ENCODE results near the gene MAP3K9. TPM values are rescaled to one million over a fixed set of nuclear protein-coding genes. Genes with fewer than 3 reads are reported as not detected.

The MAP3K9 gene
- total RNA-seq, 4 donors from 2014 or later, result 12.6 to 16.5 (median 14.7) TPM

DNA sequence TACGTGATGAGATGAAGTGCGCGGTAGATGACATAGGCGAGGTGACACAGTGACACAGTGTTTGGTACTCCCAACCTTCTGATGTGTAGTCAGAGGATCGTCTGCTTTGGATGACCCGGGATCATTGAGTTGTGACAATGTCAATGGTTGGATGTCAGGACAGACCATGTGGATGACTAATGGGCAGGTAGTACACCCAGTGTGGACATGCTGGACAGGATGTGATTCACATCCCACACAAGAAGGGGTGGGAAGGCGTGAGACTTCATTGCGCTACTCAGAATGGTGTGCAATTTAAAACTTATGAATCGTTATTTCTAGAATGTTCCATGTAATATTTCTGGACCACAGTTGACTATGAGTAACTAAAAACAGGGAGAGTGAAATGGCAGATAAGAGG is 23.8 kb downstream of the MAP3K9 start:
- Histone ChIP-seq H3K36me3 (no peaks in the 10 kb centered on the region), H3K9me3 (no peaks in the 10 kb centered on the region), H3K4me1 (no peaks in the 10 kb centered on the region), H3K27me3 (no peaks in the 10 kb centered on the region), H3K27ac (no peak overlapping the region), H3K4me3 (no peak overlapping the region)
- 94% methylated on average over 9 of the region's 9 CpGs for WGBS
- TF ChIP-seq, protein P1, sequence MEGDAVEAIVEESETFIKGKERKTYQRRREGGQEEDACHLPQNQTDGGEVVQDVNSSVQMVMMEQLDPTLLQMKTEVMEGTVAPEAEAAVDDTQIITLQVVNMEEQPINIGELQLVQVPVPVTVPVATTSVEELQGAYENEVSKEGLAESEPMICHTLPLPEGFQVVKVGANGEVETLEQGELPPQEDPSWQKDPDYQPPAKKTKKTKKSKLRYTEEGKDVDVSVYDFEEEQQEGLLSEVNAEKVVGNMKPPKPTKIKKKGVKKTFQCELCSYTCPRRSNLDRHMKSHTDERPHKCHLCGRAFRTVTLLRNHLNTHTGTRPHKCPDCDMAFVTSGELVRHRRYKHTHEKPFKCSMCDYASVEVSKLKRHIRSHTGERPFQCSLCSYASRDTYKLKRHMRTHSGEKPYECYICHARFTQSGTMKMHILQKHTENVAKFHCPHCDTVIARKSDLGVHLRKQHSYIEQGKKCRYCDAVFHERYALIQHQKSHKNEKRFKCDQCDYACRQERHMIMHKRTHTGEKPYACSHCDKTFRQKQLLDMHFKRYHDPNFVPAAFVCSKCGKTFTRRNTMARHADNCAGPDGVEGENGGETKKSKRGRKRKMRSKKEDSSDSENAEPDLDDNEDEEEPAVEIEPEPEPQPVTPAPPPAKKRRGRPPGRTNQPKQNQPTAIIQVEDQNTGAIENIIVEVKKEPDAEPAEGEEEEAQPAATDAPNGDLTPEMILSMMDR (IDR thresholded peaks at IDR 0.05), result no peak
- TF ChIP-seq EP300 (IDR thresholded peaks at IDR 0.05) (no peak), POLR2A (IDR thresholded peaks at IDR 0.05) (no peak), POLR2AphosphoS5 (IDR thresholded peaks at IDR 0.05) (no peak)
- DNase-seq (ENCODE audit: low spot score in 2 of 2), result no peak

DNA sequence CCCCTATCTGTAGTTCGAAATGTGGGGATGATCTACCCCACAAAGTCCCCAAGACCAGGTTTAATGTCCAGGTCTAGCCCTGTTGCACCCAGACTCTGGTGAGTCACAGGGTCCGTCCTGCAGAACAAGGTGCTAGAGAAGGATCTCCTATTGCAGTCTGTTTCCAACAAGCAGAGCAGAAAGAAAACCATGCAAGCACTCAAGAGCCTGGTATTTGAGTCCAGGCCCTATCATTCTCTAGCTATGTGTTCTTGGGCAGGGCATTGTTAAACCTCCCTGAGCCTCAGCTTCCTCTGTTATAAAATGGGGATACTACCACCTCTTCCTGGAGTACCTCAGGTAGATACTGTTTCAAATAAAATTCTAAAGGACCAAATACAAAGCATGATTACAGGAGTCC is 24.4 kb downstream of the MAP3K9 start:
- 88% methylated on average over 2 of the region's 2 CpGs for WGBS
- TF ChIP-seq, protein P1 (IDR thresholded peaks at IDR 0.05), result no peak
- no peak for TF ChIP-seq EP300 (IDR thresholded peaks at IDR 0.05)
- no peak for TF ChIP-seq POLR2AphosphoS5 (IDR thresholded peaks at IDR 0.05)
- no peak for TF ChIP-seq POLR2A (IDR thresholded peaks at IDR 0.05)
- Histone ChIP-seq H3K27me3 (no peaks in the 10 kb centered on the region), H3K4me1 (no peaks in the 10 kb centered on the region), H3K4me3 (no peak overlapping the region), H3K36me3 (no peaks in the 10 kb centered on the region), H3K9me3 (no peaks in the 10 kb centered on the region), H3K27ac (no peak overlapping the region)
- DNase-seq (ENCODE audit: low spot score in 2 of 2), result no peak

DNA sequence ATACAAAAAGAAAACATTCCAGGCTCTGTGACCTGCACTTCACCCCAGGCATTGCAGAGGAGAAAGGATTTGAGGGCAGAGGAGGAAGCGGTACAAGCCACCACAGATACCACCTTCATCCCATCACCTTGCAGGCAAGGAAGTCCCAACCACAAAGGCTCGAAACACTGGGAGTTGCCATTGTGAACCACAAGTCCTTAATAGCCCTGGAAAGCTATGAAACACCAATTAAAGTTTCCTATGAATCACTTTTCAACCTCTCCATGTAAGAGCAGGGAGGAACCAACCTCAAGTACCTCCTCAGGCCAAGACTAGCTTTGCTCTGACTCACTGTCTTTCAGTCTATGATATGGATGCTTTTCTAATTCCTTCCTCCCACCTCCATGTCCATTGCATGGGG is 27.0 kb downstream of the MAP3K9 start:
- Histone ChIP-seq H3K36me3 (no peaks in the 10 kb centered on the region), H3K27me3 (no peaks in the 10 kb centered on the region), H3K27ac (no peak overlapping the region), H3K9me3 (no peaks in the 10 kb centered on the region), H3K4me3 (no peak overlapping the region), H3K4me1 (no peaks in the 10 kb centered on the region)
- no peak for DNase-seq (ENCODE audit: low spot score in 2 of 2)
- 46% methylated on average over 2 of the region's 2 CpGs for WGBS
- no peak for TF ChIP-seq POLR2A (IDR thresholded peaks at IDR 0.05)

DNA sequence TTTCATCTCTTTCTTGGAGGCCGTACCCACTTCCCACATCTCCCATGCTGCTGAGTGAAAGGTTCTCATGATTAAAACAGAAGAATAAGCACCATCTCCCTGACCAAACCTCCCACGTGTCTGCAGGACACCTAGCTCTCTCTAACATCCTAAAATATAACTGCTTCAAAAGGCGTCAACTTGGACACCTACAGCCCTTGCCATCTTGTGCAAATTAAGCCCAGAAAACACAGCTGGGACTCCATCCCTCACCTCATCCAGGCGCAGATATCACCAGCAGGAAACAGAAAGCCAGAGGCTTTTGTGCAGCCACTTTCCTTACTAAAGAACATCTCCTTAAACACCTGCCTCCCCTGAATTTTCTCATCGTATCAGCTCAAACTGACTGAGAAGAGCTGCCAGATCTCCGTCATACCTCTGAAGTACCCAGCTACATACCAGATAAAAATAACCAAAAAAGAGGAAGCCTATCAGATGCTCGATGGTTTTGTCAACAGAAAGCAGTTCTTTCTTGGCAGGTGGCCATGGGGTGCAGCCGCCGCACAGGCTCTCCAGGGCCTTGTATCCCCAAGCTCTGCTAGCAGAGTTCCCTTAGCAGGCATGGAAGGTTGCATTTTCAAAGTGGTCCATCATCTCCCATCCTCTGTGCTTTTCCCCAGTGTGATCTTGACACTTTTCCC is 28.8 kb downstream of the MAP3K9 start:
- H3K9me3 ChIP-seq, result no peaks in the 10 kb centered on the region
- H3K4me3 ChIP-seq, result no peak overlapping the region
- WGBS, result 74% methylated on average over 9 of the region's 9 CpGs
- no peak for DNase-seq (ENCODE audit: low spot score in 2 of 2)
- TF ChIP-seq POLR2A (IDR thresholded peaks at IDR 0.05), result no peak
- no peak for TF ChIP-seq EP300 (IDR thresholded peaks at IDR 0.05)
- TF ChIP-seq, protein P1 (IDR thresholded peaks at IDR 0.05), result no peak
- no peak for TF ChIP-seq POLR2AphosphoS5 (IDR thresholded peaks at IDR 0.05)
- no peaks in the 10 kb centered on the region for H3K27me3 ChIP-seq
- H3K4me1 ChIP-seq, result no peaks in the 10 kb centered on the region
- no peak overlapping the region for H3K27ac ChIP-seq
- H3K36me3 ChIP-seq, result no peaks in the 10 kb centered on the region

DNA sequence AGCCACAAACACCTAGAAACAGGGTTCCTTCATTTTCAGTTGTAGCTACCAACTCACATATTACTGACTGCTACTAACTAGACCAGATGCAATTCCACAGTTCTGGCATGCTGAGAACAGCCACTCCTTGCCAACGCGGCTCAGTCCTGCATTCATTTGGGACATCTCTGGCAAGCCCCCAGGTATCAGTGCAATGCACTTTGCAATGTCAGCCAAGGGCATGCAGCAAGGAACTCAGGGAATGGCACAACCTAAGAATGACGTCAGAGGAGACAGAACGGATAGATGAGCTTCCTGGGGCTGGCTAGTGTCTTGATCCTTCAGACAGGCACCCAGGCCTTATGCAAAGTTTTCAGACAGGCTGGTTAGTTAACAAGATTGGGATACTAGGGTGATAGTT is 29.6 kb downstream of the MAP3K9 start:
- Histone ChIP-seq H3K4me1 (no peaks in the 10 kb centered on the region), H3K27ac (no peak overlapping the region), H3K9me3 (no peaks in the 10 kb centered on the region), H3K4me3 (no peak overlapping the region), H3K36me3 (no peaks in the 10 kb centered on the region), H3K27me3 (no peaks in the 10 kb centered on the region)
- no peak for TF ChIP-seq POLR2AphosphoS5 (IDR thresholded peaks at IDR 0.05)
- no peak for TF ChIP-seq POLR2A (IDR thresholded peaks at IDR 0.05)
- WGBS, result 63% methylated on average over 4 of the region's 4 CpGs
- no peak for DNase-seq (ENCODE audit: low spot score in 2 of 2)

DNA sequence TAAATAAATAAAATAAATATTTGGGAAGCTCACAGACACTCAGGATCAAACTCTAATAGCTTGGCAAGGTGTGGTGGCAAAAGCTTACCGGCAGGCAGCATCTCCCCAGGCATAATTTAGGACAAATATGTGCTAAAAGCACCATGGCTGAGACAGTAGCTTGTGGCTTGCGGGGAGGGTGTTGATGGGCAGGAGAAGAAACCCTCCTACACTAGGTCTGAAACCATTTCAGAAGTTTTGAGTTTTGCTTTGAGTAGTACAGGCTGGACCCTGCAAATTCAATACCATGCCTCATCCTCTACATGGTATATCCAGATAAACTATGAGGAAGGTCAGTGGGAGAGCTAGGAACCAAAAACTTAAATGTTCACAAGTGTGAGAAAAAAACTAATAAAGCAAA is 33.1 kb downstream of the MAP3K9 start:
- 88% methylated on average over 2 of the region's 2 CpGs for WGBS
- TF ChIP-seq POLR2A (IDR thresholded peaks at IDR 0.05) (no peak), POLR2AphosphoS5 (IDR thresholded peaks at IDR 0.05) (no peak)
- Histone ChIP-seq H3K36me3 (no peaks in the 10 kb centered on the region), H3K4me3 (no peak overlapping the region), H3K4me1 (no peaks in the 10 kb centered on the region), H3K27ac (no peak overlapping the region), H3K9me3 (no peaks in the 10 kb centered on the region), H3K27me3 (no peaks in the 10 kb centered on the region)
- DNase-seq (ENCODE audit: low spot score in 2 of 2), result no peak

All from suprapubic skin (tissue), 4 donors.